PC-9 (cell line): Measurements from ENCODE around the gene LHX4. TPM values are rescaled to one million over a fixed set of nuclear protein-coding genes. Genes with fewer than 3 reads are reported as not detected.

Experiments used
- BruUV-seq: library from RNA; stranded (reverse); fragments of 400-500 nt; replicated peaks from 2 replicates; lab custom pipeline; 2021; lab: Mats Ljungman, UMichigan
- CTCF ChIA-PET: fragments of 300-600 bp; sonication (Branson Sonifier 250); formaldehyde crosslinking; loops from one replicate; lab custom pipeline; 2022; ENCODE audit warnings: antibody characterized with exemption; lab: Charles Lee
- POLR2A ChIA-PET: fragments of 300-600 bp; sonication (Branson Sonifier 250); formaldehyde crosslinking; loops from one replicate; lab custom pipeline; 2022; ENCODE audit warnings: antibody characterized with exemption; ENCODE audit not compliant: unreplicated experiment; lab: Charles Lee
- DNase-seq, 2 experiments: peaks; one replicate each; pipeline versions ENCODE4 v3.0.0 to v3.0.0-alpha.2; 2015 to 2022; ENCODE audit warnings: mixed read lengths in 1 of 2
- H2AFZ ChIP-seq: fragments of 200-600 bp; sonication (generic); 2 replicates; pipeline ENCODE4 v1.8.1; 2017; ENCODE audit warnings: antibody characterized with exemption
- H3F3A ChIP-seq: fragments of 200-600 bp; sonication (generic); 2 replicates; pipeline ENCODE4 v1.8.1; 2017; ENCODE audit warnings: antibody characterized with exemption, mild to moderate bottlenecking, low read depth; ENCODE audit not compliant: insufficient read depth
- H3K27ac ChIP-seq: fragments of 200-600 bp; sonication (generic); 2 replicates; pipeline ENCODE4 v1.6.1; 2016; ENCODE audit warnings: mixed run types
- H3K27me3 ChIP-seq: fragments of 200-600 bp; sonication (generic); 2 replicates; pipeline ENCODE4 v1.6.1; 2016; ENCODE audit warnings: low read depth, mixed run types; ENCODE audit not compliant: insufficient read depth
- H3K36me3 ChIP-seq: fragments of 200-600 bp; sonication (generic); 2 replicates; pipeline ENCODE4 v1.6.1; 2016; ENCODE audit warnings: low read depth, mixed run types
- H3K4me1 ChIP-seq: fragments of 200-600 bp; sonication (generic); replicated peaks from 2 replicates; pipeline ENCODE4 v1.6.1; 2016; ENCODE audit warnings: mixed run types; ENCODE audit not compliant: insufficient read depth
- H3K4me2 ChIP-seq: fragments of 200-600 bp; sonication (generic); 2 replicates; pipeline ENCODE4 v1.6.1; 2017; ENCODE audit warnings: mixed run types
- H3K4me3 ChIP-seq: fragments of 200-600 bp; sonication (generic); 2 replicates; pipeline ENCODE4 v1.6.1; 2016; ENCODE audit warnings: mixed run types
- H3K79me2 ChIP-seq: fragments of 200-600 bp; sonication (generic); 2 replicates; pipeline ENCODE4 v1.6.1; 2017; ENCODE audit warnings: low read depth, mixed run types
- H3K9me2 ChIP-seq: fragments of 200-600 bp; sonication (generic); 2 replicates; pipeline ENCODE4 v1.8.1; 2017; ENCODE audit warnings: mild to moderate bottlenecking; ENCODE audit not compliant: insufficient read depth
- H3K9me3 ChIP-seq: fragments of 200-600 bp; sonication (generic); 2 replicates; pipeline ENCODE4 v1.8.1; 2016; ENCODE audit warnings: low read depth; ENCODE audit not compliant: insufficient read depth
- H4K20me1 ChIP-seq: fragments of 200-600 bp; sonication (generic); 2 replicates; pipeline ENCODE4 v1.8.1; 2017; ENCODE audit not compliant: insufficient read depth
- EZH2 ChIP-seq: fragments of 200-600 bp; sonication (generic); IDR thresholded peaks from 2 replicates; pipeline ENCODE4 v1.8.0; 2017; ENCODE audit warnings: antibody characterized with exemption, low read depth
- intact Hi-C: fragments of 100-400 bp; cut with micrococcal nuclease; formaldehyde crosslinking; loops from one replicate; pipeline ENCODE4 v1.10.0; 2022; ENCODE audit not compliant: unreplicated experiment
- total RNA-seq: library from RNA; stranded (reverse); gene quantifications from 2 replicates; pipeline ENCODE4 v1.2.3, GENCODE V29; 2021
- TF ChIP-seq, protein P1 (sequence below): fragments of 200-600 bp; sonication (generic); conservative IDR thresholded peaks from 2 replicates; pipeline ENCODE4 v1.6.1; 2017; ENCODE audit warnings: mixed run types, antibody characterized with exemption, mild to moderate bottlenecking, moderate library complexity

The LHX4 gene
- total RNA-seq, 1 experiment from 2014 or later = 0.28 TPM

DNA sequence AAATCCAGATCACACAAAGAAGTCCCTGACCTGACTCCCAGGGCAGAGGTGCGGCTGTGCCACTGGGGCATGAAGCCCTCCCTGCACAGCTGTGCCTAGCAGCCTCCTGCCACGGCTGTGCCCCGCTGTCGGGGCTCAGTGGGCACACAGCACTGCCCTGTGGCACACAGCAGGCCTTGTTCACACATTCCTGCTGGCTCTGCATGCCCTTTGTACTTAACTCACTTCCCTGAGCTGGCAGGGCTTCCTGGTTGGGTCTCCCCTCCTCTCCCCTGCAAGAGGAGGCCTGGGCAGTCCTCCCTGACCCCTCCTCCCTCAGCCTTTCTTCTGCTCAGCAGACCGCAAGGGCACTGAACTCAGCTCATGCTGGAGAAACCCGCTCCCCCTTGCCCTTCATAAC is 14.8 kb downstream of the LHX4 start:
- POLR2A ChIA-PET = no interaction called here
- H4K20me1 ChIP-seq = no peaks in the 10 kb centered on the region
- CTCF ChIA-PET = no interaction called here
- H3K4me1 ChIP-seq = peaks cover 17% of the 10 kb centered on the region
- H3K36me3 ChIP-seq = no peaks in the 10 kb centered on the region
- peaks cover 16% of the 10 kb centered on the region for H3F3A ChIP-seq
- no TSS peak for BruUV-seq
- TF ChIP-seq, protein P1, sequence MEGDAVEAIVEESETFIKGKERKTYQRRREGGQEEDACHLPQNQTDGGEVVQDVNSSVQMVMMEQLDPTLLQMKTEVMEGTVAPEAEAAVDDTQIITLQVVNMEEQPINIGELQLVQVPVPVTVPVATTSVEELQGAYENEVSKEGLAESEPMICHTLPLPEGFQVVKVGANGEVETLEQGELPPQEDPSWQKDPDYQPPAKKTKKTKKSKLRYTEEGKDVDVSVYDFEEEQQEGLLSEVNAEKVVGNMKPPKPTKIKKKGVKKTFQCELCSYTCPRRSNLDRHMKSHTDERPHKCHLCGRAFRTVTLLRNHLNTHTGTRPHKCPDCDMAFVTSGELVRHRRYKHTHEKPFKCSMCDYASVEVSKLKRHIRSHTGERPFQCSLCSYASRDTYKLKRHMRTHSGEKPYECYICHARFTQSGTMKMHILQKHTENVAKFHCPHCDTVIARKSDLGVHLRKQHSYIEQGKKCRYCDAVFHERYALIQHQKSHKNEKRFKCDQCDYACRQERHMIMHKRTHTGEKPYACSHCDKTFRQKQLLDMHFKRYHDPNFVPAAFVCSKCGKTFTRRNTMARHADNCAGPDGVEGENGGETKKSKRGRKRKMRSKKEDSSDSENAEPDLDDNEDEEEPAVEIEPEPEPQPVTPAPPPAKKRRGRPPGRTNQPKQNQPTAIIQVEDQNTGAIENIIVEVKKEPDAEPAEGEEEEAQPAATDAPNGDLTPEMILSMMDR = no peak
- no peak for TF ChIP-seq EZH2
- no peaks in the 10 kb centered on the region for H3K79me2 ChIP-seq
- intact Hi-C loops = no loop called here
- H2AFZ ChIP-seq = no peak overlapping the region
- no peaks in the 10 kb centered on the region for H3K9me2 ChIP-seq
- no peaks in the 10 kb centered on the region for H3K27me3 ChIP-seq
- H3K27ac ChIP-seq = no peak overlapping the region
- no peaks in the 10 kb centered on the region for H3K9me3 ChIP-seq
- DNase-seq = no peak
- no peak overlapping the region for H3K4me2 ChIP-seq
- no peak overlapping the region for H3K4me3 ChIP-seq

DNA sequence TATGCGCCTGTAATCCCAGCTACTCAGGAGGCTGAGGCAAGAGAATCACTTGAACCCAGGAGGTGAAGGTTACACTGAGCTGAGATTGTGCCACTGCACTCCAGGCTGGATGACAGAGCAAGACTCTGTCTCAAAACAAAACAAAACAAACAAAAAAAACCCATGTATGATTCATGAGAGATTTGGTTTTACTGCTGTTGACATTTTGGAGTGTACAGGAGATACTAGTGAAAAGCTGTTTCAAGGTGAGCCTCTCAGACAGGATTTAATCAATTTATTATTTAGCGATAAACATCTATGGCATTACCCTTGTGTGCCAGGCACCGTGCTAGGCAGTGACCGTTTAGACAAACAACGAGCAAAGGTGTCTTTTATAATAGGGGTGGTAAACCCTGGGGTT is 16.5 kb downstream of the LHX4 start:
- intact Hi-C loops = no loop called here
- Histone ChIP-seq H3K36me3 (no peaks in the 10 kb centered on the region), H3K9me3 (no peaks in the 10 kb centered on the region), H3K4me2 (peak overlapping the region; percentile 37; the same call in 1 of the 2 replicates), H3K9me2 (no peaks in the 10 kb centered on the region), H3K27me3 (no peaks in the 10 kb centered on the region), H3K4me3 (no peak overlapping the region), H3K79me2 (no peaks in the 10 kb centered on the region), H3K4me1 (peaks cover 17% of the 10 kb centered on the region), H4K20me1 (no peaks in the 10 kb centered on the region; the same call in 1 of the 2 replicates), H2AFZ (peak overlapping the region; percentile 60; the same call in 1 of the 2 replicates), H3F3A (peaks cover 16% of the 10 kb centered on the region), H3K27ac (peak overlapping the region; percentile 56)
- POLR2A ChIA-PET = no interaction called here
- CTCF ChIA-PET = no interaction called here
- no peak for TF ChIP-seq EZH2
- TF ChIP-seq, protein P1 = no peak
- no TSS peak for BruUV-seq
- no peak for DNase-seq

DNA sequence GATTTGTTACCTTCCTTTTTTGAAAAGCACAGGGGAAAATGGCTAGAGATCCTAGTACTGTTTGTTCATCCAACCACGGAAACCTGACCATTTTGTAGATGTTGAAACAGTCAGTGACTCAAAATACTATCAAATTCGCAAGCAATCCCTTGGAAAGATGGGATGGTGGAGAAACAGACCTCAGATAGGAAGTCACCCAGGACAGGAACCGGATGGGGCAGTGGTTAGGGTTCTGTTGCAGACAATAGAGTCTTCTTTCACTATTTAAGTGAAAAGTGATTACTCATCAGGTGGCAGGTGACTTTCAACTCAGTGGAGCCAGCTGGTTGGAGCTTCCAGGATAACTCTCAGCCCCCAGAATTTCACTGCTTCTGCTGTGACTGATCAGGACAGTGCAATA is 17.0 kb downstream of the LHX4 start:
- no TSS peak for BruUV-seq
- peaks cover 16% of the 10 kb centered on the region for H3F3A ChIP-seq
- H3K27ac ChIP-seq = peak overlapping the region; percentile 56

More for the DNA sequence above, 17.0 kb downstream of the LHX4 start:
- H3K36me3 ChIP-seq = no peaks in the 10 kb centered on the region
- no peak for TF ChIP-seq EZH2
- TF ChIP-seq, protein P1 = no peak
- ChIA-PET CTCF (no interaction called here), POLR2A (no interaction called here)
- H3K79me2 ChIP-seq = no peaks in the 10 kb centered on the region
- H4K20me1 ChIP-seq = no peaks in the 10 kb centered on the region; the same call in 1 of the 2 replicates
- H2AFZ ChIP-seq = peak overlapping the region; percentile 60; the same call in 1 of the 2 replicates
- H3K4me3 ChIP-seq = no peak overlapping the region
- peak overlapping the region; percentile 37; the same call in 1 of the 2 replicates for H3K4me2 ChIP-seq
- H3K4me1 ChIP-seq = peaks cover 17% of the 10 kb centered on the region
- H3K9me3 ChIP-seq = no peaks in the 10 kb centered on the region
- no peaks in the 10 kb centered on the region for H3K9me2 ChIP-seq
- intact Hi-C loops = no loop called here
- DNase-seq = peak in 1 of 2 experiments; percentile 73
- no peaks in the 10 kb centered on the region for H3K27me3 ChIP-seq
